ENCODE results near the gene MSH2. TPM values are rescaled to one million over a fixed set of nuclear protein-coding genes. Genes with fewer than 3 reads are reported as not detected.

MSH2 gene
- total RNA-seq, 1 experiment from 2014 or later: 29.9 TPM

GRCh38 chr2:47456851-47457250 lies 53.9 kb downstream of the MSH2 start:
- no peak for DNase-seq (ENCODE audit: low read depth)
- in situ Hi-C loops (cut with HindIII; ENCODE audit: low pct_unique_long_range_greater_than_20kb, low sequenced_read_pairs): no loop called here

GRCh38 chr2:47457268-47457667 lies 54.3 kb downstream of the MSH2 start:
- in situ Hi-C loops (cut with HindIII; ENCODE audit: low pct_unique_long_range_greater_than_20kb, low sequenced_read_pairs): no loop called here
- DNase-seq (ENCODE audit: low read depth): no peak

- in situ Hi-C loops (cut with HindIII; ENCODE audit: low pct_unique_long_range_greater_than_20kb, low sequenced_read_pairs): no loop called here
- DNase-seq (ENCODE audit: low read depth): no peak
Observed at GRCh38 chr2:47459021-47459420, 56.1 kb downstream of the MSH2 start.

GRCh38 chr2:47460766-47461165 lies 57.8 kb downstream of the MSH2 start:
- in situ Hi-C loops (cut with HindIII; ENCODE audit: low pct_unique_long_range_greater_than_20kb, low sequenced_read_pairs): no loop called here
- DNase-seq (ENCODE audit: low read depth): no peak

GRCh38 chr2:47471429-47472116 lies 68.6 kb downstream of the MSH2 start:
- in situ Hi-C loops (cut with HindIII; ENCODE audit: low pct_unique_long_range_greater_than_20kb, low sequenced_read_pairs): no loop called here
- no peak for DNase-seq (ENCODE audit: low read depth)

- in situ Hi-C loops (cut with HindIII; ENCODE audit: low pct_unique_long_range_greater_than_20kb, low sequenced_read_pairs): no loop called here
- no peak for DNase-seq (ENCODE audit: low read depth)
Observed at GRCh38 chr2:47479863-47480262, 76.9 kb downstream of the MSH2 start.

- in situ Hi-C loops (cut with HindIII; ENCODE audit: low pct_unique_long_range_greater_than_20kb, low sequenced_read_pairs): no loop called here
- no peak for DNase-seq (ENCODE audit: low read depth)
Observed at GRCh38 chr2:47483191-47483590, 80.2 kb downstream of the MSH2 start.

GRCh38 chr2:47484396-47484795 lies 81.4 kb downstream of the MSH2 start:
- in situ Hi-C loops (cut with HindIII; ENCODE audit: low pct_unique_long_range_greater_than_20kb, low sequenced_read_pairs): no loop called here

GRCh38 chr2:47485177-47485576 lies 82.2 kb downstream of the MSH2 start:
- in situ Hi-C loops (cut with HindIII; ENCODE audit: low pct_unique_long_range_greater_than_20kb, low sequenced_read_pairs): no loop called here
- DNase-seq (ENCODE audit: low read depth): no peak

More at GRCh38 chr2:47484396-47484795, 81.4 kb downstream of the MSH2 start:
- no peak for DNase-seq (ENCODE audit: low read depth)

GRCh38 chr2:47485751-47486300 lies 82.9 kb downstream of the MSH2 start:
- DNase-seq (ENCODE audit: low read depth): no peak
- in situ Hi-C loops (cut with HindIII; ENCODE audit: low pct_unique_long_range_greater_than_20kb, low sequenced_read_pairs): no loop called here

- in situ Hi-C loops (cut with HindIII; ENCODE audit: low pct_unique_long_range_greater_than_20kb, low sequenced_read_pairs): no loop called here
Observed at GRCh38 chr2:47486841-47487497, 84.0 kb downstream of the MSH2 start.

GRCh38 chr2:47487498-47487875 lies 84.5 kb downstream of the MSH2 start:
- no peak for DNase-seq (ENCODE audit: low read depth)
- in situ Hi-C loops (cut with HindIII; ENCODE audit: low pct_unique_long_range_greater_than_20kb, low sequenced_read_pairs): no loop called here

More at GRCh38 chr2:47486841-47487497, 84.0 kb downstream of the MSH2 start:
- DNase-seq (ENCODE audit: low read depth): no peak

- in situ Hi-C loops (cut with HindIII; ENCODE audit: low pct_unique_long_range_greater_than_20kb, low sequenced_read_pairs): no loop called here
- peak; percentile 66 for DNase-seq (ENCODE audit: low read depth)
Observed at GRCh38 chr2:47488870-47489584, 86.1 kb downstream of the MSH2 start.

- no peak for DNase-seq (ENCODE audit: low read depth)
- in situ Hi-C loops (cut with HindIII; ENCODE audit: low pct_unique_long_range_greater_than_20kb, low sequenced_read_pairs): no loop called here
Observed at GRCh38 chr2:47490406-47490805, 87.5 kb downstream of the MSH2 start.

- no peak for DNase-seq (ENCODE audit: low read depth)
- in situ Hi-C loops (cut with HindIII; ENCODE audit: low pct_unique_long_range_greater_than_20kb, low sequenced_read_pairs): no loop called here
Observed at GRCh38 chr2:47493317-47494035, 90.5 kb downstream of the MSH2 start.

GRCh38 chr2:47494267-47495130 lies 91.5 kb downstream of the MSH2 start:
- DNase-seq (ENCODE audit: low read depth): no peak
- in situ Hi-C loops (cut with HindIII; ENCODE audit: low pct_unique_long_range_greater_than_20kb, low sequenced_read_pairs): no loop called here

- in situ Hi-C loops (cut with HindIII; ENCODE audit: low pct_unique_long_range_greater_than_20kb, low sequenced_read_pairs): no loop called here
- no peak for DNase-seq (ENCODE audit: low read depth)
Observed at GRCh38 chr2:47497843-47498460, 95.0 kb downstream of the MSH2 start.
